Measurements from ENCODE around the gene ELOVL3.
"Not testable (repeated sequence)": the region's sequence is repeated elsewhere in the genome, so short reads cannot be mapped to it uniquely, and the experiment has no call there.

ELOVL3 gene

GRCh38 chr10:102252508-102252907, 26.4 kb downstream of the ELOVL3 start:
- not testable (repeated sequence) for DNase-seq (ENCODE audit: low spot score)

GRCh38 chr10:102254426-102254825, 28.3 kb downstream of the ELOVL3 start:
- DNase-seq (ENCODE audit: low spot score): no peak

- no peak for DNase-seq (ENCODE audit: low spot score)
These were observed 29.3 kb downstream of the ELOVL3 start for GRCh38 chr10:102255404-102255803.

- no peak for DNase-seq (ENCODE audit: low spot score)
These were observed 35.1 kb downstream of the ELOVL3 start for GRCh38 chr10:102261196-102261595.

GRCh38 chr10:102261842-102262241, 35.7 kb downstream of the ELOVL3 start:
- DNase-seq (ENCODE audit: low spot score): no peak

- DNase-seq (ENCODE audit: low spot score): no peak
These were observed 36.8 kb downstream of the ELOVL3 start for GRCh38 chr10:102262744-102263370.

- DNase-seq (ENCODE audit: low spot score): no peak
These were observed 38.3 kb downstream of the ELOVL3 start for GRCh38 chr10:102264371-102264770.

GRCh38 chr10:102266670-102267069, 40.6 kb downstream of the ELOVL3 start:
- DNase-seq (ENCODE audit: low spot score): no peak

GRCh38 chr10:102267748-102268147, 41.6 kb downstream of the ELOVL3 start:
- DNase-seq (ENCODE audit: low spot score): no peak

GRCh38 chr10:102268375-102268888, 42.3 kb downstream of the ELOVL3 start:
- no peak for DNase-seq (ENCODE audit: low spot score)

- no peak for DNase-seq (ENCODE audit: low spot score)
These were observed 42.9 kb downstream of the ELOVL3 start for GRCh38 chr10:102269017-102269416.

GRCh38 chr10:102274062-102274461, 48.0 kb downstream of the ELOVL3 start:
- no peak for DNase-seq (ENCODE audit: low spot score)

GRCh38 chr10:102275343-102275742, 49.2 kb downstream of the ELOVL3 start:
- DNase-seq (ENCODE audit: low spot score): no peak

GRCh38 chr10:102279104-102279503, 53.0 kb downstream of the ELOVL3 start:
- DNase-seq (ENCODE audit: low spot score): no peak
